ENCODE data around the gene CACNG4. TPM values are rescaled to one million over a fixed set of nuclear protein-coding genes. Genes with fewer than 3 reads are reported as not detected.

CACNG4 gene
- total RNA-seq, 2 donors from 2014 or later: 9.5 to 12.9 TPM

DNA sequence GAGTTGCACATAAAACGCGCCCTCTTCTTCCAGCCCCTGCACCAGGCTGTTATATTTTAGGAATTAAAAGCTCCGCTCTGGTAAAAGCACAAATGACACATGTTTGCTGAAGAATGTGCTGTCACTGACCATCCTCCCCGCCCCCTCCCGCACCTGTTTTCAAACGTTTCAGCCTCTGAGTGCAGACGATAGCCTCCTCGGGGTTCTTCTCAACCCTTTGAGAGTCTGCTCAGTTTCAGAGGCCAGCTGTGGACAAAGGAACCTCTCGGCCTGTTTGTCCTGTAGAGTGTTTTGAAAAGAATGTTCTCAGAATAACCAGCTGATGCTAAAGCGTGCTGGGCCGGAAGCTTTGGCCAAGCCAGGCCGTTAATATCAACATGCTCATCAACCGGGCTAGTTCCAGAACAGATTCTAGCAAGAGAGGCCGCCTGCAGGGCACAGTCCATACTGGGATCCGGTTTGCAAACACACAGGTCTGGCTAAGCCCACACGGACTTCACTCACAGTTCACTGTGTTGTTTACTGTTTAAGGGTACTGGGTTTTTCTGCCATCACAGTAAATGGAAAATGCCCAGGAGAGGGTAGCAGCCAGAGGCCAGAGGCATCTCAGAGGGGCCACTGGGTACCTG, 6.4 kb upstream of the CACNG4 start:
- no peaks in the 10 kb centered on the region for H3K27me3 ChIP-seq (replicated peaks; ENCODE audit: insufficient read depth)
- no peak overlapping the region for H3K4me3 ChIP-seq
- intact Hi-C loops (cut with DNase I): no loop called here
- WGBS: 28% methylated on average over 16 of the region's 16 CpGs
- peaks cover 7% of the 10 kb centered on the region for H3K4me1 ChIP-seq (replicated peaks)
- H3K27ac ChIP-seq: peak overlapping the region; percentile 67 to 69
- peak; percentile 54 for DNase-seq (ENCODE audit: low spot score)
- no peaks in the 10 kb centered on the region for H3K9me3 ChIP-seq
- H3K36me3 ChIP-seq: no peaks in the 10 kb centered on the region
- TF ChIP-seq POLR2AphosphoS5 (IDR thresholded peaks at IDR 0.05) (peak; percentile 83), CTCF (IDR thresholded peaks at IDR 0.05) (no peak)

DNA sequence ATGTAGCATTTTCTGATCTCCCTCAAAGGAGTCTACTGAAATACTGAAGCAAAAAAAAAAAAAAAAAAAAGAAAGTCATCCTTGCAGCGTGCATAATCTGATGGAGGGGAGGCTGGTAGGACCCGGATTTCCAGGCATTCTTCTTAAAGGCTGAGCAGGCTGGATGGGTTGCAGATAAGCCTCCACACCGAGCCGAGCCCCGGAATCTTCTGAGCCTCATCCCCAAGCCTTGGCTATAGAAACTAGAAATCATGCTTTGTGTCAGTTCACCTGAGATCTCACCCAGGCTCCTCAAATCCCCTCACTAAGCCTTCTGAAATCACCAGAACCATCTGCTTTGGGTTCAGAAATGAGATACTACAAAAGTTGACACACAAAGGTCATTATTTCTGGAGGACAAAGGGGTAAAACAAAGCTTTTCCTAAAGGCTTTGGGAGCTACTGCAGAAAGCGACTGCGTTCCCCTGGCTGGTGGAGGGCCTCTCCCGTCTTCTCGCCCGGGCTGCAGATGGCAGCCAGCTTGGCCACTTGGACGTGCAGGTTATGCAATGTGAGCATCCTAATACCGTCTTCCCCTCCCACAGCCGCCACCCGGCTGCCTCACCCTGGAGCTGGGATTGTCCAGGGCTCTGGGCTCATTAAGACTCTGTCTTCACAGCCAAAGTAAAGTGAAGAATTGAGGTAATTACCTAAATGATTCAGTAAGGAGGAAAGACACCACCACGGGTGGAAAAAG, 4.7 kb upstream of the CACNG4 start:
- H3K9me3 ChIP-seq: no peaks in the 10 kb centered on the region
- H3K27ac ChIP-seq: no peak overlapping the region
- H3K4me1 ChIP-seq (replicated peaks): peaks cover 10% of the 10 kb centered on the region
- intact Hi-C loops (cut with DNase I): no loop called here
- no peaks in the 10 kb centered on the region for H3K27me3 ChIP-seq (replicated peaks; ENCODE audit: insufficient read depth)
- WGBS: 84% methylated on average over 15 of the region's 15 CpGs
- TF ChIP-seq POLR2A (IDR thresholded peaks at IDR 0.05): no peak
- TF ChIP-seq CTCF (IDR thresholded peaks at IDR 0.05): no peak
- TF ChIP-seq POLR2AphosphoS5 (IDR thresholded peaks at IDR 0.05): no peak
- H3K4me3 ChIP-seq: no peak overlapping the region
- no peak for DNase-seq (ENCODE audit: low spot score)
- H3K36me3 ChIP-seq: no peaks in the 10 kb centered on the region

DNA sequence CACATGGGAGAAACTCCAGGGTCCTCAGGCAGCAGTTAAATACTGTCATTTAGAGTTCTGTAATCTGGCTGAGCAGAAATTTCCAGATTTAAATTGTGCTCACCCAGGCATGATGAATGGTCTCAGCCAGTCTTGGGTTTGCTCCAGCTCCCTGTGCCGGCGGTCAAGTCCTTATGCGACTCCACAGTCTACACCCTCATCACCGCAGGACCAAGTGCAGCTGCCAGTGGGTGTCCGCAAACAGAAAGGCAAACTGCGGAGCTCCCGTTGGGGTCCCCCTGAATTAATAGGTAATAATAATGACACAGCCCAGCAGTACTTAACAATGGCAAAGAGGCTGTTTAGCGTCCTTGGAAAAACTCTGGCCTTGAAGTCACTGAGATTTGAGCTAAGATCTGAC, 3.9 kb upstream of the CACNG4 start:
- H3K27me3 ChIP-seq (replicated peaks; ENCODE audit: insufficient read depth): no peaks in the 10 kb centered on the region
- TF ChIP-seq CTCF (IDR thresholded peaks at IDR 0.05) (no peak), POLR2A (IDR thresholded peaks at IDR 0.05) (no peak), POLR2AphosphoS5 (IDR thresholded peaks at IDR 0.05) (no peak)
- intact Hi-C loops (cut with DNase I): no loop called here
- H3K4me1 ChIP-seq (replicated peaks): peaks cover 10% of the 10 kb centered on the region
- H3K36me3 ChIP-seq: no peaks in the 10 kb centered on the region
- H3K4me3 ChIP-seq: no peak overlapping the region
- 77% methylated on average over 8 of the region's 8 CpGs for WGBS
- H3K9me3 ChIP-seq: no peaks in the 10 kb centered on the region
- no peak for DNase-seq (ENCODE audit: low spot score)
- H3K27ac ChIP-seq: no peak overlapping the region

DNA sequence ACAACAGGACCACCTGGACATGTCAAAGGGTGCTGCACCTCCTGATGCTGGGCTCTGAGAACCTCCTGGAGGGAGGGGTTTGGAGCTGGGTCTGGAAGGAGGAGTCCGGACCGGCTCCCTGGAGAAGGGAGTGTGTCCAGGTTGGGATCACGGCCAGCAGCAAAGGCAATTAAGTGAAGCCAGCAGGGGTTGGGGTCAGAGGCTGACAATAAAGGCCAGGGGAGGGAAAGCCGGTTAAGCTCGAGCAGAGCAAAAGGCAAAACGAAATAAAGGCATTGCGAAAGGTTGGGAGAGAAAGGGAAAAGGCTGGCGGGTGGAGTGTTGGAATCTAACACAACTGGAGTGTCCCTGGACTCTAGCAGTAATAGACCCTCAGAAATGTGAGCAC, 992 bp upstream of the CACNG4 start:
- intact Hi-C loops (cut with DNase I): no loop called here
- DNase-seq (ENCODE audit: low spot score): no peak
- WGBS: 35% methylated on average over 8 of the region's 8 CpGs
- TF ChIP-seq POLR2AphosphoS5 (IDR thresholded peaks at IDR 0.05) (no peak), CTCF (IDR thresholded peaks at IDR 0.05) (no peak), POLR2A (IDR thresholded peaks at IDR 0.05) (no peak)
- Histone ChIP-seq H3K27ac (peak overlapping the region in 1 of 2 donors; percentile 72), H3K4me1 (replicated peaks) (peaks cover 17% of the 10 kb centered on the region), H3K36me3 (no peaks in the 10 kb centered on the region), H3K9me3 (no peaks in the 10 kb centered on the region), H3K27me3 (replicated peaks; ENCODE audit: insufficient read depth) (no peaks in the 10 kb centered on the region), H3K4me3 (peak overlapping the region in 1 of 2 donors; percentile 61)
